AG20443 (cell line): ENCODE measurements around the gene MINDY3.
A peak's percentile ranks its signal among the peaks of the same experiment; 100 is the strongest.
"Not testable (repeated sequence)": the region's sequence is repeated elsewhere in the genome, so short reads cannot be mapped to it uniquely, and the experiment has no call there.

Source experiments
- DNase-seq: peaks from one replicate; pipeline ENCODE4 v3.0.0; 2012; ENCODE audit warnings: low spot score, mixed read lengths

MINDY3 gene

GRCh38 chr10:15780353-15781135 lies 79.8 kb downstream of the MINDY3 start:
- no peak for DNase-seq

- peak; percentile 71 for DNase-seq
Measured at GRCh38 chr10:15775513-15775912, 84.8 kb downstream of the MINDY3 start.

- DNase-seq: not testable (repeated sequence)
Measured at GRCh38 chr10:15774534-15774933, 85.8 kb downstream of the MINDY3 start.

DNA sequence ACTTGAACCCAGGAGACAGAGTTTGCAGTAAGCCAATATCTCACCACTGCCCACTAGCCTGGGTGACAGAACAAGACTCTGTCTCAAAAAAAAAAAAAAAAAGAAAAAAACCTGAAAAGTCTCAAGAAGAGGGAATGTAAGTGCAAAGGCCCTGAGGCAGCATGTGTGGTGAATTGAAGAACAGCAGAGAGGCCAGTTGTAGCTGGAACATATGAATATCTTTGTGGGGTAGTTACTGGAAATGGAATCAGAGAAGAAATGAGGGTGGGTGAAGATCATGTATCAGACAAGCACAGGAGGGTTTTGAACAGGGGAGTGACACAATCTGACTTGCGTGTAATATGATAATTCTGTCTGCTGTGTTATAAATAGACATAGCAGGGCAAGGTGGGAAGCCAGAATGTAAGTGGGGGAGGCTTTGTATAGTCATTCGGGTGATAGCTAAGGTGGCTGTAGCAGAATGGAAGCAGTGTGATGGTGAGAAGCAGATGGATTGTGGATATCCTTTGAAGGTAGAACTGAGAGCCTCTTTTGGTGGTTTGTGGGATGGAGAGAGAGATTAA lies 95.3 kb downstream of the MINDY3 start:
- no peak for DNase-seq

- DNase-seq: no peak
Measured at GRCh38 chr10:15763006-15763405, 97.3 kb downstream of the MINDY3 start.

DNA sequence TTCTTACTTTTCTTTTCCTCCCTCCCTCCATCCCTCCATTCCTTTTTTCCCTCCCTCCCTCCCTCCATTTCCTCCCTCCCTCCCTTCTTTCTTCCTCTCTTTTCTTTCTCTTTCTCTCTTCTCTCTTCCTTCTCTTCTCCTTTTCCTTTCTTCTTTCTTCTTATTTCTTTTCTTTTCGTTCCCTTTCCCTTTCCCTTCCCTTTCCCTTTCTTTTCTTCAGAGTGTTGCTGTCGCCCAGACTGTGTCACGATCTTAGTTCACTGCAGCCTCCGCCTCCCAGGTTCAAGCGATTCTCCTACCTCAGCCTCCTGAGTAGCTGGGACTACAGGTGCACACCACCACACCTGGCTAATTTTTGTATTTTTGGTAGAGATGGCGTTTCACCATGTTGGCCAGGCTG lies 98.1 kb downstream of the MINDY3 start:
- not testable (repeated sequence) for DNase-seq

- DNase-seq: not testable (repeated sequence)
Measured at GRCh38 chr10:15761224-15761623, 99.1 kb downstream of the MINDY3 start.

- no peak for DNase-seq
Measured at GRCh38 chr10:15760681-15761080, 99.6 kb downstream of the MINDY3 start.

DNA sequence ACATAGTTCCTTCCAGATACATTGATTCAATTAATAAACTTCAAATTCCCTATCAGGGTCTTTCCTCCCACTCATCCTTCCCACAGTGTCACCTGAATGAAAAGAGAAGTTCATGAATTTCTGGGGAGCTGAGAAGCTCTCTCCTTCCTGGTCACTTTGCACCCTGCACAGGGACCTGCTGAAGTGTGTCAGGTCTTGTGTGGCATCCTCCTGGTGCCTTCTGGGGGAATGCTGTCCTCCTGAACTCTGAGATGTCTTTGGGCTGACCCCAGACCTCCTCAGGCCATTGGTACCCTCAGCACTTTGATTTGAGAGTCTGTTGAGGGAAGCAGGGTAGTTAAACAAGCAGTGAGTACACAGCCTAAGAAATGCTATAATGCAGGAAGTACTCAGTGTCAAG lies 101.0 kb downstream of the MINDY3 start:
- DNase-seq: no peak

DNA sequence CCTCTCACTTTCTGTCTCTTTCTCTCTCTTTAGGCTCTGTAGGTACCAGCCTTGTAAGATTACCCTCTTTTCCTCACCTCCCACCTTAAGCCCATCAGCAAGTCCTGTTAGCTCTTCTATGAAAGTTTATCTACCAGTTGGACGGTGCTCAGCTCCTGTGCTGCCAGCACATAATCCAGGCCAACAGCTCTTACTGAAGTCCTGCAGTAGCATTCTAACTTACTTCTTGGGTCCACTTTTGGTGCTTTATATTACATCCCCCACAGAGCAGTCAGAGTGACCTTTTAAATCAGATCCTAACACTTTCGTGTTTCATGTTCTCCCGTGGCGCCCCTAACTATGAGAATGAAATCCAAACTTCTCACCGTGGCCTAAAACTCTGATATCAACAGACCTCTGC lies 101.7 kb downstream of the MINDY3 start:
- no peak for DNase-seq

- no peak for DNase-seq
Measured at GRCh38 chr10:15754937-15755336, 105.4 kb downstream of the MINDY3 start.

DNA sequence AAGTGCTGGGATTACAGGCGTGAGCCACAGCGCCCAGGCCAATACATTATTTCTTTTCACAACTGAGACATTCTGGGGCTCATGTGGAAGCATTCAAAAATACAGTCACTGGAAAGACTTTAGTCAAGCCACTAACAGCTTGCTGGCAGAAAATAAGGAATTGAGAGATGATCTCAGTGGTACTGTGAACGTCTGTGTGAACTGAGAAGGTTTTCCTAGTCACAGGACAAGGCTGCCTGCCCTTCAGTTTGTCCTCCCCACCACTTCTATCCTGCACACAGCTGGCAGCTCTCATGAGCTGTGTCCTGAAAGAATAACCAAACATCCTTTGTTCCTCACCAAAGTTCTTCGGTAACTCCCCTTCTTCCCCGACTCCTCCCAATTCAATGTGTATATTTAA lies 109.3 kb downstream of the MINDY3 start:
- DNase-seq: peak; percentile 26

DNA sequence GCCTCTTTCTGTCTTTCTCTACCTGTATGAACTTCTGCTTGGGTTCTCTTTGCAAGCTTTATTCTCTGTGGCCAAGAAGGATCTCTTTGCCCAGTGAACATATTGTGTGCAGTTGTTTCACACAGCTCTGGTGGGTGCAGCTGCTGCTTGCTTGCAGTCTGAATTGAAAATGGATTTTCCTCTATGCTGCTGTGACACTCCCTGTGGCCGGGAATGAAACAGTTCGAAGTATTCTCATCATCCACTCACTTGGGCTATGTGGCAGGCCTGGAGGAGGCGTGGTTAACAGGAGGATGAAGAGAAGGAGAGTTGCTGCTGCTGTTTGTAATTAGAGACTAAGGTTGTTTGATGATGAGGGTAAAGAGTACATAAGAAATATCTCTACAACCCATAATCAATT lies 112.2 kb downstream of the MINDY3 start:
- DNase-seq: peak; percentile 47

DNA sequence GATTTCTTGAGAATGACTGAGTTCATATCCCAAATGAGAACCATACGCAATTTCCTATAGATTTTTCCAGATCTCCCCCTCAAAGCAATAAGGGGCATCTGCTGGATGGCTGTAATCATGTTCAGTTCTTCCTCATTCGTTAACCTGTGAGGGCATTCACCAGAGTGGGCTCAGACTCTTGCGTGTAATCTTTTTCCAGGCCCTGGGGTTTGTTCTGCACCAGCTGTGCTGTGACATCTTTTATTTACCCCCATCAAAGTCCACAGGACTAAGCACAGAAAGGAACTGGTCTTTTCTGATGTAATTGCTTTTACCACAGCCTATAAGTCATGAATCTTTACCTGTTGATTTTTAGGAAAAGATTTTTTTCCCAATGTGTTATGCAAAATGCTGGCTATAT lies 112.7 kb downstream of the MINDY3 start:
- no peak for DNase-seq

- peak; percentile 22 for DNase-seq
Measured at GRCh38 chr10:15745751-15746150, 114.6 kb downstream of the MINDY3 start.

DNA sequence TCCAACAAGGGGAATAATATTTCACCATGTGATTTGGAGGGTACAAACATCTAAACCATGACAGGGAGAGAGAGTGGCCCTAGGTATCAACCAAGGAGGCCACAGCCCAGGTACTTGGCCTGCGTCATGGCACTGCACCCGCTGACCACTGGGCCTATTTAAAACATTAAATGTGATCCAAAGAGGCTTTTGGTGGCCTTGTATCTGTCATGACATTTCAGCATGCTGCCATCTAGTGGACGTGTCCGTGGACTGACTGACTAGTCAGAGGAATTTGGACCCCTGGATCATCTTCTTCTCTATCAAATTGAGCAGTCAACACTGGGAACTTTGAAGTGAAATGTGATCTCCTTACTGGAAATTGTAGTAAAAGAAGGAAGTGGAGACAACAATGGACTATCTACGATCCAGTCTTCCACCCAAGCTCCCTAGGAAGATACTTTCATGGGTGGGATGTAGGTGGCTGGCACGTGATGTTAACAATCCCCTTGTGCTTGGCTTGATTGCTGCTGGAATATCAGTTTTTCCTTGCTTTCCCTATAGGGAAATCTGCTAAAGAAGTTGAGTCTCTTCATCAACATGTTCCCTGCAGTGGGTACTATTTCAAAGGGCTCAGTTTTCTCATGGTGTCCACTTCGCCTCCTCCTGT lies 116.0 kb downstream of the MINDY3 start:
- peak; percentile 58 for DNase-seq

GRCh38 chr10:15743443-15743842 lies 116.9 kb downstream of the MINDY3 start:
- no peak for DNase-seq

- DNase-seq: no peak
Measured at GRCh38 chr10:15742836-15743235, 117.5 kb downstream of the MINDY3 start.

- no peak for DNase-seq
Measured at GRCh38 chr10:15742102-15742501, 118.2 kb downstream of the MINDY3 start.

DNA sequence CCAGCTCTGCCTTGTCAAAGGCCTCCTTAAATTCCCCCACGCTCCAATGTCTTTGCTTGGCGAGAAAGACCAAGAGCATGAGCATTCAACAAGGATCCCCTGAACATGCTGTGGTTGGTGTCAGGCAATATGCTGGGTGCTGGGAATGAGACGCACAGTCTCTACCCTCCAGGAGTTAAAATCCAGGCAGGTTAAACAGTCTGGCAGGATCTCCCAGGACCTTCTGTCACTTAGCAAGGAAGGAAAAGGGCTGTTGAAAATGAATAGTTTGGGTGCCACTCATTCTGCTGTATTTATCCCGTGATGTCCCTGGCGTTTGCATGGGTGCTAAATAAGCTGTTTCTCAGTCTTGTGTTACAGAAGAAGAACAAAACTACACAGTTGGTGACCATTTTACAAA lies 118.7 kb downstream of the MINDY3 start:
- DNase-seq: no peak

DNA sequence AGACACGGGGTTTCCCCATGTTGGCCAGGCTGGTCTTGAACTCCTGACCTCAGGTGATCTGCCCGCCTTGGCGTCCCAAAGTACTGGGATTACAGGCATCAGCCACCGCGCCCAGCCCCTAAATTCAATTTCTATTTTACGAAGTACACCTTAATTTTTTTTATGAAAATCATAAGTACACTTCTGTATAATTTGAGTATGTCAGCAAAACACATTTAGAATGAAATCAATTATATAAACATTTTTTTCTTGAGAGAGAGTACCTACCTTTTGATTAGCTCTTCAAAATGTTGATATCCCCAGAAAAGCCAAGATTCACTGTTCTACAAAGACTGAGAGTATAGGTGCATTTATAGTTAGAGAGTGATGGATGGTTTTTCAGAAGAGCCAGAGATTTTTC lies 120.0 kb downstream of the MINDY3 start:
- DNase-seq: no peak

DNA sequence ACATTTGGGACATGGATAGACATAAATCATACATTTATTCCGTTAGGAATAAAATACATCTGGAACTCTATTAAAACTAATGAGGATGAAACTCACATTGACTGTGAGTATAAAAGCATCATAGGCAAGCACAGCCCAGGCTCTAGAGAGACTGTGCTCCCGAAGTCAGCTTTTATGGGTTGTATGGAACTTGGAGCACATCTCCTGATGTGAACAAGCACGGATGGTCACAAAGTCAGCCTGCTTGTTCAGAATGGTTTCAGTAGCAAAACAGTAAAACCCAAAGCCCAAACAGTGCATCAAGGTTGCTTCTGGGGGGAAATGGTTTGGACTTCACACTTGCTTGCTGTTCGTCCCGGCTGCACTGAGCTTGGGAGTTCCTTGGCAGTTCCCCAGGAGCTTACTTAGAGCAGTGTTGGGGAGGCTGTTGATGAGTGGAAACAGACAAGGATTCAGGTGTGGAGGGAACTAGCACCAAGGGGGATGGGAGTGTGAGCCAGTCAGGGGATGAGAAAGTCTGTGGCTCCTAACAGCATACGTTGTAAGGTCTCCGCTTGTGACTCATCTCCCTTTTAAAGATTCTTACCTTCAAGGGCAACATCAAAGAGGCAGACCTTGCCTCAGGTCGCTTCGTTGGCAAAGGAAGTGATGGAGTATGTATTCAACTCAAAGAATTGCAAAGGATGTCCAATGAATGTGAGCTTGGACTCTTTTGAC lies 120.9 kb downstream of the MINDY3 start:
- DNase-seq: no peak
